ENCODE measurements around the gene GALNT14. TPM values are rescaled to one million over a fixed set of nuclear protein-coding genes. Genes with fewer than 3 reads are reported as not detected.

GALNT14 gene
- total RNA-seq, 1 donor from 2014 or later = 6.4 TPM

- Mint-ChIP-seq H3K9me3 (no peaks in the 10 kb centered on the region), H3K4me1 (peaks cover 23% of the 10 kb centered on the region), H3K36me3 (no peaks in the 10 kb centered on the region), H3K27ac (no peak overlapping the region), H3K27me3 (ENCODE audit: insufficient read depth, low read depth) (peaks cover 10% of the 10 kb centered on the region), H3K4me3 (no peak overlapping the region)
- no peak overlapping the region for H2AFZ ChIP-seq (replicated peaks)
- H3K9me3 ChIP-seq (ENCODE audit: low read depth) = no peaks in the 10 kb centered on the region
- H3K79me2 ChIP-seq (ENCODE audit: low read depth) = no peaks in the 10 kb centered on the region
- no peaks in the 10 kb centered on the region for H4K20me1 ChIP-seq (ENCODE audit: low read depth)
- no peak overlapping the region for H3K27ac ChIP-seq
- DNase-seq (ENCODE audit: low spot score) = peak; percentile 22
- peaks cover 9% of the 10 kb centered on the region for H3K4me1 ChIP-seq
- no peak overlapping the region for H3K9ac ChIP-seq
- no peaks in the 10 kb centered on the region for H3F3A ChIP-seq (ENCODE audit: low read depth)
- no peaks in the 10 kb centered on the region for H3K36me3 ChIP-seq
- TF ChIP-seq EZH2phosphoT487 (IDR thresholded peaks at IDR 0.05) = no peak
- H3K27me3 ChIP-seq = no peaks in the 10 kb centered on the region
- no peak overlapping the region for H3K4me3 ChIP-seq
- no peak overlapping the region for H3K4me2 ChIP-seq
These were observed 179.3 kb downstream of the GALNT14 start for GRCh38 chr2:30958918-30959265.

GRCh38 chr2:30958193-30958917 lies 179.9 kb downstream of the GALNT14 start:
- no peaks in the 10 kb centered on the region for H3K9me3 Mint-ChIP-seq
- Histone ChIP-seq H3K4me3 (no peak overlapping the region), H3K36me3 (no peaks in the 10 kb centered on the region), H3F3A (ENCODE audit: low read depth) (no peaks in the 10 kb centered on the region), H3K79me2 (ENCODE audit: low read depth) (no peaks in the 10 kb centered on the region), H3K27ac (no peak overlapping the region), H3K9ac (no peak overlapping the region), H3K4me1 (peaks cover 9% of the 10 kb centered on the region), H3K27me3 (no peaks in the 10 kb centered on the region), H4K20me1 (ENCODE audit: low read depth) (no peaks in the 10 kb centered on the region), H3K4me2 (no peak overlapping the region), H2AFZ (replicated peaks) (no peak overlapping the region), H3K9me3 (ENCODE audit: low read depth) (no peaks in the 10 kb centered on the region)
- TF ChIP-seq CTCF (IDR thresholded peaks at IDR 0.05) = no peak
- TF ChIP-seq EZH2 (IDR thresholded peaks at IDR 0.05) = no peak
- TF ChIP-seq EZH2phosphoT487 (IDR thresholded peaks at IDR 0.05) = no peak
- peaks cover 10% of the 10 kb centered on the region for H3K27me3 Mint-ChIP-seq (ENCODE audit: insufficient read depth, low read depth)
- H3K36me3 Mint-ChIP-seq = no peaks in the 10 kb centered on the region
- DNase-seq (ENCODE audit: low spot score) = no peak
- no peak overlapping the region for H3K4me3 Mint-ChIP-seq
- H3K27ac Mint-ChIP-seq = no peak overlapping the region
- H3K4me1 Mint-ChIP-seq = peaks cover 21% of the 10 kb centered on the region

- H3K4me1 Mint-ChIP-seq = peaks cover 21% of the 10 kb centered on the region
- peaks cover 9% of the 10 kb centered on the region for H3K27me3 Mint-ChIP-seq (ENCODE audit: insufficient read depth, low read depth)
- Histone ChIP-seq H3K79me2 (ENCODE audit: low read depth) (no peaks in the 10 kb centered on the region), H3K4me1 (peaks cover 9% of the 10 kb centered on the region), H3F3A (ENCODE audit: low read depth) (no peaks in the 10 kb centered on the region), H4K20me1 (ENCODE audit: low read depth) (no peaks in the 10 kb centered on the region), H3K9me3 (ENCODE audit: low read depth) (no peaks in the 10 kb centered on the region), H3K4me3 (no peak overlapping the region), H3K9ac (no peak overlapping the region), H3K27me3 (no peaks in the 10 kb centered on the region), H3K36me3 (no peaks in the 10 kb centered on the region), H3K4me2 (no peak overlapping the region), H3K27ac (no peak overlapping the region), H2AFZ (replicated peaks) (no peak overlapping the region)
- H3K36me3 Mint-ChIP-seq = no peaks in the 10 kb centered on the region
- no peaks in the 10 kb centered on the region for H3K9me3 Mint-ChIP-seq
- no peak overlapping the region for H3K27ac Mint-ChIP-seq
- no peak for DNase-seq (ENCODE audit: low spot score)
- TF ChIP-seq CTCF (IDR thresholded peaks at IDR 0.05) (no peak), EZH2 (IDR thresholded peaks at IDR 0.05) (no peak), EZH2phosphoT487 (IDR thresholded peaks at IDR 0.05) (no peak)
- no peak overlapping the region for H3K4me3 Mint-ChIP-seq
These were observed 180.6 kb downstream of the GALNT14 start for GRCh38 chr2:30957591-30957990.

- H3K4me3 ChIP-seq = no peak overlapping the region
These were observed 181.2 kb downstream of the GALNT14 start for GRCh38 chr2:30956995-30957394.

More at GRCh38 chr2:30956995-30957394, 181.2 kb downstream of the GALNT14 start:
- Histone ChIP-seq H3F3A (ENCODE audit: low read depth) (no peaks in the 10 kb centered on the region), H3K9ac (no peak overlapping the region), H3K4me1 (peaks cover 9% of the 10 kb centered on the region), H4K20me1 (ENCODE audit: low read depth) (no peaks in the 10 kb centered on the region), H3K27ac (no peak overlapping the region), H3K27me3 (no peaks in the 10 kb centered on the region), H2AFZ (replicated peaks) (no peak overlapping the region), H3K36me3 (no peaks in the 10 kb centered on the region), H3K79me2 (ENCODE audit: low read depth) (no peaks in the 10 kb centered on the region), H3K4me2 (no peak overlapping the region), H3K9me3 (ENCODE audit: low read depth) (no peaks in the 10 kb centered on the region)
- Mint-ChIP-seq H3K4me1 (peaks cover 21% of the 10 kb centered on the region), H3K4me3 (no peak overlapping the region), H3K27ac (no peak overlapping the region), H3K27me3 (ENCODE audit: insufficient read depth, low read depth) (peaks cover 7% of the 10 kb centered on the region), H3K9me3 (no peaks in the 10 kb centered on the region), H3K36me3 (no peaks in the 10 kb centered on the region)
- TF ChIP-seq EZH2 (IDR thresholded peaks at IDR 0.05) = no peak
- TF ChIP-seq CTCF (IDR thresholded peaks at IDR 0.05) = no peak
- TF ChIP-seq EZH2phosphoT487 (IDR thresholded peaks at IDR 0.05) = no peak
- DNase-seq (ENCODE audit: low spot score) = no peak
